H1 (cell line): ENCODE measurements around the gene FGFR2. TPM values are rescaled to one million over a fixed set of nuclear protein-coding genes. Genes with fewer than 3 reads are reported as not detected.

Source experiments
- TCF12 ChIP-seq: IDR thresholded peaks from 2 replicates; pipeline ENCODE4 v1.6.1; 2011; ENCODE audit warnings: low read depth, mild to moderate bottlenecking, low read length
- polyA plus RNA-seq, 7 experiments: library from polyadenylated mRNA; depleted of rRNA in 3 of 7; stranded (reverse) in 5 of 7; unstranded in 2 of 7; fragments of >200 nt in 5 of 7; fragments of 200-250 nt in 2 of 7; gene quantifications; 1 replicate in 5 of 7; 2 replicates in 1 of 7; 4 replicates in 1 of 7; pipeline versions ENCODE4 v1.2.1 to v1.2.3, GENCODE V29; 2011 to 2013; ENCODE audit warnings: missing spikeins in 2 of 7, mixed read lengths in 2 of 7
- total RNA-seq: library from RNA; stranded (reverse); fragmentation: NEBNext Ultra II Directional; extraction: Animal tissue kit (Norgen Biotek cat#: 25700); gene quantifications from 2 replicates; pipeline ENCODE4 v1.2.1, GENCODE V29; 2021

Gene FGFR2
- total and polyA plus RNA-seq, 2 of the 8 experiments (the other 6 are each of a cell fraction or from before 2014, with no cell fraction given), result 50.2 to 81.2 TPM

DNA sequence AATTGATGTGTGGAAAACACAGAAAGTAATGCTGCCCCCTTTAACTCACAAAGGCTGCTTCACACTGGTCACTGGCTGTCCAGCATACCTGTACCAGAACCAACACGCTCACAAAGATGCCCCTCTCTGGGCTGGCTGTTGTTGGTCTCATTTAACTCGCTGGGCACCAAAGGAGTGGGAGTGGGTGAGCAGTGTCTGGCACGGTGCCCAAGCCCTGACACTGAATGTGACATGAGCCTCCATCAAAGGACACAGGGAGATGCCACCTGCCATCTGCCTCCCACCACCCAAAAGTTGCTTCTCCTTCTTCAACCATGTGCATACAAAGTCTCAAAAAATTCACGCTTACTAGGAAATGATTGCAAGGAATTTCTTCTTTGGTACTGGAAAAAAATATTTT lies 86.8 kb downstream of the FGFR2 start (continued):
- TF ChIP-seq TCF12, result no peak
